Activated naive CD4-positive, alpha-beta T cell treated with anti-CD3 and anti-CD28 coated beads, Interleukin-2, amount 50 U/mL, for 16 hours (primary cell): ENCODE results near the gene ADAM10.
"Not testable (repeated sequence)": the region's sequence is repeated elsewhere in the genome, so short reads cannot be mapped to it uniquely, and the experiment has no call there.

Source experiments
- DNase-seq: peaks from one replicate; pipeline ENCODE4 v3.0.0-alpha.2; 2020

Gene ADAM10

GRCh38 chr15:58650102-58650501 lies 99.4 kb downstream of the ADAM10 start:
- no peak for DNase-seq

DNA sequence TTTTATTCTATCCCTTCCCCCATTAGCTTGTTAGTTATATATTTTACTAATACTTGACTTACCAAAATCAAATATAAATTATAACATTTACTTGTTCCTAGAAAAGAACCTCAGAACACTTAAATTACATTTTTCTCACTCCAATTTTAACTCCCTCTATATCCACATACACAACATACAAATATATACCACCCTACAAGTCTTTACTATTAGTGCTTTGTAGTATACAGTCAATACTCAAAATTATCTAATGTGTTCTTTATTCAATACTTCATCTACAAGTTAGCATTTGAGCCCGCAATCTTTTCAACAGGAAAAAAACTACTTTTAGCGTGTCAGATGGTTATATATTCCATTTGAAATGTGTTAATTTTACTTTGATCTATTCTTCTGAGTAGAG lies 100.3 kb downstream of the ADAM10 start:
- DNase-seq: no peak

DNA sequence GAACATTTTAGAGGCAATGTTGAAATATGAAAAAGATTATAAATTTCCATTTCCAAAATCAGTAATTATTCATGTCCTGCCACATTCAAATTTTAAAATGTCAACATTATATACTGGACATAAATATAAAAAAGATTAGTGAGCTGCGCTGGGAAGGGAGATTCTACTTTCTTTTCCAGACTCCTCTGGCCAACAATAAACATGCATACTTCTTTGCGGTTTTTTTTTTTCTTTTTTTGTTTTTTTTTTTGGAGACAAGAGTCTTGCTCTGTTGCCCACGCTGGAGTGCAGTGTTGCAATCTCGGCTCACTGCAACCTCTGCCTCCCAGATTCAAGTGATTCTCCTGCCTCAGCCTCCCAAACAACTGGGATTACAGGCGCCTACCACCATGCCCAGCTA lies 105.5 kb downstream of the ADAM10 start:
- DNase-seq: no peak

GRCh38 chr15:58641660-58642059 lies 107.8 kb downstream of the ADAM10 start:
- DNase-seq: no peak

DNA sequence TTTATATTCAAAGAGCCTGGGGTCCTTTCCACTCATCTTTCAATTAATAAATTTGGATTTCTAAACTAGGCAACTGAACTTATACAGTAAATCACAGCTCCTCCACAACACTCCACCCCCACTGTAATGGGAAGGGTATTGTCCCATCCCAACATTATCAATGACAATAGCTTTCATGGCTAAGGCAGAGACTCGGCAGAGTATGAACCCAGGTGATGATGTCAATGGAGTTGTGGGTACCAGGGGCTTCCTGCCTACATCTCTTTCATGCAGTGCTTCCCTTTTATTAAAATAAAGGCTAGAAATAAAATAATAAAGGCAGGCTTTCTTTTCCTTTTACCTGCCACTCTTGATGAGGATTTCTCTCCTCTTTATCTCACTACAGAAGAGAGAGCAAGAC lies 109.5 kb downstream of the ADAM10 start:
- no peak for DNase-seq

GRCh38 chr15:58639002-58639756 lies 110.3 kb downstream of the ADAM10 start:
- DNase-seq: no peak

DNA sequence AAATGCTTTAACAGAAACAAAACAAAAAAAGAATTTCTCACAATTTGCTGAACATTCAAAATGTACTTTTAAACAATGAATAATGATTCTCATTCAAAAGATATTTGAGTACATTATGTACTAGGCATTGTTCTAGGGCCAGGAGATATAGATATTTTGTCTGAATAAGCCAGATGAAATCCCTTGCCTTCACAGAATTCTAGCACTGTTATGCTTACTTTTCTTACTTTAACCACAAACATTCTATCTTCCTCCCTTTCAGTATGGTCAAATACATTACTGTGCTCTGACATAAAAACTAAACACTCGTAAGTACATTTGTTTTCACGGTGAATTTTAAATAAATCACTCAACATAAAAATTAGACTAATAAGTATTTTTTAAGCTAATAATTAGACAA lies 116.7 kb downstream of the ADAM10 start:
- no peak for DNase-seq

- DNase-seq: no peak
These were observed 118.2 kb downstream of the ADAM10 start for GRCh38 chr15:58631319-58631718.

- no peak for DNase-seq
These were observed 119.9 kb downstream of the ADAM10 start for GRCh38 chr15:58629625-58630024.

DNA sequence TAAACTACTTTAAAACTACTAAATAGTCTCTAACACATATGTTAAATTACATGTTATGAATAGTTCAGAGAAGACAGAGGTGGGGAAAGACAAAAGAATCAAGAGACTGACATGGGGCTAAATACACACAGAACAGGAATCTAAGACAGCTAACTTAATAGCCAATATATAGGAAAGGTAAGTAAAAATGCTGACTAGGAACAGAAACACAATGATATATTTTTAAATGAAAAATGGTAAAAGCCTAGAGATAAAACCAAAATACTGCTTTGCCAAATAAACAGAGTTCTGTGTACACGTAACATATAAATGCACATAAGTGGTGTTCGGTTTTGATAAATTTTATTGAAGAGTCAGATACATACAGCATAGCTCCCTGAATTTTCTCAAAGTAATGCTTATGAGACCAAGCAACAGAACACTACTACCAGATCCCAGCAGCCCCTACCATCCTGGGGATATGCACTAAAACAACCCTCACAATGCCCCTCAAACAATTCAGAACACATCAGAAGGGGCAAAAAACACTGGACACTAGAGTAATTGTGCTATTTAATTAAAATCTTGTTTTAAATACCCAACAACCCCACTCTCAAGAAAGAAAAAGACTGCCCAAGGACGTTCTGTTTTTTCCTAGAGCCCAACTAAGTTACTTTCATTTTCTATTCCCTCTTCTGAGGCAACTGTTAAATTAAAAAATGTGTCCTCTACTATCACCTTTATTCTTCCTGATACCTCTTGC lies 121.1 kb downstream of the ADAM10 start:
- no peak for DNase-seq

DNA sequence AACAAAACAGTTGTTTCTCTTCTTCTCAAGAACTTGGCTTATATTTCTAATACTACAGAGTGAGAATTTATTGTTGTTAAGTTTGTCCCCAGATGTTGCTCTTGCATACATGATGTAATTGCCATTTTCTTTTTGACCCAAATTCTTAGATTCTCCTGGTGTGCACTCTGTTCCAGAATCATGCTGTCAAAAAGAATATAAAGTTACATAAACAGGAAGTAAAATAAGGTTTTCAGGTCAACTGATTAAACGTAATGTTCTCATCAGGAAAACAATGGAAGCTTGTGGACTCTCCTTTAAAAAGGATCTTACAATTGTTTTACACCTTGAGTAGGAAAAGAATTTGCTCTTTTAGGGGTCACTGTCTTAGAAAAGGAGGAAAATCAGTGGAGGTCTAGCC lies 121.8 kb downstream of the ADAM10 start:
- DNase-seq: no peak

GRCh38 chr15:58627046-58627445 lies 122.5 kb downstream of the ADAM10 start:
- DNase-seq: no peak

GRCh38 chr15:58626378-58626777 lies 123.1 kb downstream of the ADAM10 start:
- DNase-seq: no peak

- no peak for DNase-seq
These were observed 126.6 kb downstream of the ADAM10 start for GRCh38 chr15:58622877-58623276.

DNA sequence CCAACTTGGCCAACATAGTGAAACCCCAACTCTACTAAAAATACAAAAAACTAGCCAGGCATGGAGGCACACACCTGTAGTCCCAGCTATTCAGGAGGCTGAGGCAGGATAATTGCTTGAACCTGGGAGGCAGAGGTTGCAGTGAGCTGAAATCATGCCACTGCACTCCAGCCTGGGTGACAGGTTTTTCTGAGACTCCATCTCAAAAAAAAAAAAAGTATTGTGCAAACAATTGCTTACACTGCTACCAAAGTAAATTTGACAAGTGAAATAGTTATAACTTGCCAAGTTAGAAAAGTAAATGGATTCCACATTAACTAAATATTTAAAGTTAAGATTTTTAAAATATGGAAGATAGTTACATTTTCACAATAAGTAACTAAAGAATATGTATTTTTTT lies 129.2 kb downstream of the ADAM10 start:
- DNase-seq: not testable (repeated sequence)

- DNase-seq: no peak
These were observed 133.3 kb downstream of the ADAM10 start for GRCh38 chr15:58616171-58616570.

DNA sequence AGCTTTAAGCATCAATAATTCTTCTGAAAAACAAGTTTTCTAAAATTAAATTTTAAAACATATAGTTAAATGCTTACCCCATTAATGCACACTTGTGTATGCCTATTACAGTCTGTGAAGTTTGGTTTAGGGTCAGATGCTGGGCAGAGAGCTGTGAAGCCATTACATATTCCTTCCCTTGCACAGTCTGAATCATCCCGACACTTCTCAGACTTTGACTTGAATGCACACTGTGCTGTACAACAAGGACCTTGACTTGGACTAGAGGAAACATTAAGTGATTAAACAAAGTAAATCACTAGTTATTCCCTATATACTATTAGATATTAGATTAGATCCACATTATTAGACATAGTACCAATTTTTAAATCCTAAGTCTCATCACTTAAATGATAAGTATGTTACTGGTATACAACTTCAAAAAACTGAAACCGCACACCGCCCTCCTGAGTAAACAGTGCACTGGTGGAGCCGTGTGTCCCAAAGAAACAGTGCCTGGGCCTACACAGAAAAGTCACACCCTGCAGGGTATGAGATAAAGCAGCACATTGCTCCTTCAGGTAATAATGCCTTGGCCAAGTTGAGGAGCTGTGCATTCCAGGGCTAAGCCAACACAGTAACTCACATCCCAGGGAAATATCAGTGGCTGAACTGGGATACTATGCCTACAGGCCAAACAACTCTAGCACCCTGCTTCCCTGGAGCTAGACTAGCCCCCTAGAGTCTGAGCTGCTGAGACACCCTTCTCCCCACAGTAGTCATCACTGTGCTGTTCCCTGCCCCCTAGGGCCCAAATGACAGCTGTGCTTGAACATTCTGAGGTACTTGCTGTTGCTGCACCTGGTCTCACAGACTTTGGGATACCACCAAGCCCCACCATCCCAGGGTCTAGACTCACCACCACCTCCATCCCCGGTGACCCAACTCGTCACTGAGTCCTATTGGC lies 137.5 kb downstream of the ADAM10 start:
- no peak for DNase-seq

- no peak for DNase-seq
These were observed 140.8 kb downstream of the ADAM10 start for GRCh38 chr15:58608711-58609110.

GRCh38 chr15:58608129-58608590 lies 141.3 kb downstream of the ADAM10 start:
- no peak for DNase-seq

DNA sequence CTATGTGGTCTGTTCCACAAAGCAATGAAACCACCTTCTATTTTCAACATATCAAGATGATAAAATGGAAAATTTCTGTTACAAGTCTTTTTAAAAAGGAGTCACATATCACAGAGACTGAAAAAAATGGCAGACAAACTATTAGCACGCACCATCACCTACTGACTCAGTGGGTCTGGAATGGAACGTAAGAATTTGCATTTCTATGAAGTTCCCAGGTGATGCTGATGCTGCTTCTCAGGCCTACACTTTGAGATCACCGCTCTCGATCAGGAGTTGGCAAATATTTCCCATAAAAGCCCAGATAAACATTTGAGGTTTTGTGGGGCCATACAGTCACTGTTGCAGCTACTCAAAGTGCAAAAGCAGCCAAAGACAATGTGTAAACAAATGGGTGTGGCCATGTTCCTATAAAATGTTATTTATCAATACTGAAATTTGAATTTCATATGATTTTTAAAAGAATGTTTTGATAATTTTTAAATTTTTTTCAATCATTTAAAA lies 142.9 kb downstream of the ADAM10 start:
- no peak for DNase-seq

DNA sequence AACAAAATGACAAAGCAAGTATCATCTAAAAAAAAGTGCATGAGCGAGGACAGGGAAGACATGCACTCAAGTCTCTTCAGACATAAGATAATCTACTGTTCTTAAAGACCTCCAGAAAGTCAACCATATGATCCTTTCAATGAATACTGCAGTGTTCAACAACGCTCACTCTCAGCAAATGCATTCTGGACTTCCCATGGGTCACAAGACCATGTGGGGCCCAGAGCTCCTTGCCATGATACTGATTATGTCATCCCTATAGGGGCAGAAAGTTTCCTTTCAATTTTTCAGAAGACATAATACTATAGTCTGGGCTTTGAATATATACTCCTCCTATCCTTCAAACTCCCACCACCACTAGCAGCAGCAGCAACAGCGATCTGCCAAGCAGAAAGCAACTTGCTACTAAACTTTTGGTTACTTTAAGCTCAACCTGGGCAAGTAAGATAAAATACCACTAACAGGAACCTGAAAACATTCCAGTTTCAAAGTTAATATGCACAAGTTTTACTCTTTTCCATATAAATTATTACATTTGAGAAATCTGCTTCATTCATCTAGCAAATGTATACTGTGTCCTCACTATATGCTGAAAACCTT lies 143.5 kb downstream of the ADAM10 start:
- DNase-seq: no peak

- DNase-seq: no peak
These were observed 145.0 kb downstream of the ADAM10 start for GRCh38 chr15:58604455-58604923.
